Suprapubic skin (tissue), 3 donors: ENCODE data around the gene RAB1A.

ENCODE experiments used
- POLR2A ChIP-seq, 2 donors: fragments of 450-650 bp; IDR thresholded peaks; one replicate each; pipeline ENCODE4 v1.6.1; 2017; ENCODE audit warnings: antibody characterized with exemption in 2 of 2, mild to moderate bottlenecking in 2 of 2, moderate library complexity in 2 of 2
- TF ChIP-seq, protein P1 (sequence below), 2 donors: fragments of 200-600 bp in 1 of 2; fragments of 450-650 bp in 1 of 2; sonication (generic) in 1 of 2; IDR thresholded peaks; one replicate each; pipeline ENCODE4 v1.5.1; 2016 to 2019; ENCODE audit warnings: antibody characterized with exemption in 2 of 2, mild to moderate bottlenecking in 1 of 2, moderate library complexity in 1 of 2

DNA sequence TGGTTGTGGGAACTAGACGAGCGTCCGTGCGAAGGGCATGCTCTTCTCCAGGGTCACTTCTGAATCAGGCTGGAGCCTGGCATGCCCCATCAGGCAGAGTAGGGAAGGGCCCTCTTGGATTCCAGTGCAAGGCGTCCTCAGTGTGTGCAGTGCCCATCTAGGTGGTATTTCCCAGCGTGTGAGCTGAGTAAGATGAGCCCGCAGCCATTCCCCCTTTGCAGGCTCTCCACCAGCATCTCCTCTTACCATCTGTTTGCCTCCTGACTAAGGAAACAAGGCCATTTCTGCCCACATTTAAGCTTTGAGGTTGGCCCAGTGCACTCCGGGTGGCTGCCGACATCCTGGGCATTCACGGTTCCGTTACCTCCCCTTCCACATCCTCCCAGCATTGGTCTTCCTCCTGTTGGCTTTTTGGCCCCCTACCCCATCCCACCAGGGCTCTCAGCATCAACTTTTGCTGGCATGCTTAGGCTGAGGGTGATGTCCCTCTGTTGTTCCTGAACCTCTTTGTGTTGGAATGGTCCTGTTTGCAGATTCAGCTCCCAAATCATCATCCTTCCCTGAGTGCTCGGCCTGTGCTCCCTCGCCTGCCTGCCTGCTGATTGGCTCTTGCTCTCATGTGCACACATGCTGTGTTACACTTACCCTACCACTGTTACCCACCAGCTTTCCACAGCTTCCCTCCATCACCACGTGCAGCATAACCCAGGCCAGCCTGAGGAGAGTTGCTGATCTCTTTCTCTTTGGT, 61.9 kb downstream of the RAB1A start:
- TF ChIP-seq, protein P1, sequence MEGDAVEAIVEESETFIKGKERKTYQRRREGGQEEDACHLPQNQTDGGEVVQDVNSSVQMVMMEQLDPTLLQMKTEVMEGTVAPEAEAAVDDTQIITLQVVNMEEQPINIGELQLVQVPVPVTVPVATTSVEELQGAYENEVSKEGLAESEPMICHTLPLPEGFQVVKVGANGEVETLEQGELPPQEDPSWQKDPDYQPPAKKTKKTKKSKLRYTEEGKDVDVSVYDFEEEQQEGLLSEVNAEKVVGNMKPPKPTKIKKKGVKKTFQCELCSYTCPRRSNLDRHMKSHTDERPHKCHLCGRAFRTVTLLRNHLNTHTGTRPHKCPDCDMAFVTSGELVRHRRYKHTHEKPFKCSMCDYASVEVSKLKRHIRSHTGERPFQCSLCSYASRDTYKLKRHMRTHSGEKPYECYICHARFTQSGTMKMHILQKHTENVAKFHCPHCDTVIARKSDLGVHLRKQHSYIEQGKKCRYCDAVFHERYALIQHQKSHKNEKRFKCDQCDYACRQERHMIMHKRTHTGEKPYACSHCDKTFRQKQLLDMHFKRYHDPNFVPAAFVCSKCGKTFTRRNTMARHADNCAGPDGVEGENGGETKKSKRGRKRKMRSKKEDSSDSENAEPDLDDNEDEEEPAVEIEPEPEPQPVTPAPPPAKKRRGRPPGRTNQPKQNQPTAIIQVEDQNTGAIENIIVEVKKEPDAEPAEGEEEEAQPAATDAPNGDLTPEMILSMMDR (IDR thresholded peaks at IDR 0.05) = no peak
- no peak for TF ChIP-seq POLR2A (IDR thresholded peaks at IDR 0.05)
